Erythroblast (primary cell): ENCODE results near the gene ACSM5.

Experiments used
- GATA1 ChIP-seq: IDR thresholded peaks from 2 replicates; pipeline ENCODE4 v1.6.1; 2011; ENCODE audit warnings: low read depth, mild to moderate bottlenecking, control low read depth, low read length, moderate library complexity
- POLR2A ChIP-seq: IDR thresholded peaks from 2 replicates; pipeline ENCODE4 v1.6.1; 2011; ENCODE audit warnings: mild to moderate bottlenecking, low read length

- TF ChIP-seq POLR2A: no peak
- TF ChIP-seq GATA1: no peak
These were observed 15.3 kb upstream of the ACSM5 start for GRCh38 chr16:20393801-20394577.
